ENCODE data around the gene TLR4. TPM values are rescaled to one million over a fixed set of nuclear protein-coding genes. Genes with fewer than 3 reads are reported as not detected.

Gene TLR4
- total RNA-seq, 2 donors from 2014 or later = 13.4 to 20.0 TPM

GRCh38 chr9:117682955-117683710, 21.1 kb upstream of the TLR4 start:
- Histone ChIP-seq H3K4me3 (no peak overlapping the region), H3K9me3 (no peaks in the 10 kb centered on the region), H3K4me1 (no peaks in the 10 kb centered on the region), H3K36me3 (no peaks in the 10 kb centered on the region), H3K27me3 (no peaks in the 10 kb centered on the region), H3K27ac (no peak overlapping the region)
- DNase-seq (ENCODE audit: low spot score) = no peak
- TF ChIP-seq, protein P1, sequence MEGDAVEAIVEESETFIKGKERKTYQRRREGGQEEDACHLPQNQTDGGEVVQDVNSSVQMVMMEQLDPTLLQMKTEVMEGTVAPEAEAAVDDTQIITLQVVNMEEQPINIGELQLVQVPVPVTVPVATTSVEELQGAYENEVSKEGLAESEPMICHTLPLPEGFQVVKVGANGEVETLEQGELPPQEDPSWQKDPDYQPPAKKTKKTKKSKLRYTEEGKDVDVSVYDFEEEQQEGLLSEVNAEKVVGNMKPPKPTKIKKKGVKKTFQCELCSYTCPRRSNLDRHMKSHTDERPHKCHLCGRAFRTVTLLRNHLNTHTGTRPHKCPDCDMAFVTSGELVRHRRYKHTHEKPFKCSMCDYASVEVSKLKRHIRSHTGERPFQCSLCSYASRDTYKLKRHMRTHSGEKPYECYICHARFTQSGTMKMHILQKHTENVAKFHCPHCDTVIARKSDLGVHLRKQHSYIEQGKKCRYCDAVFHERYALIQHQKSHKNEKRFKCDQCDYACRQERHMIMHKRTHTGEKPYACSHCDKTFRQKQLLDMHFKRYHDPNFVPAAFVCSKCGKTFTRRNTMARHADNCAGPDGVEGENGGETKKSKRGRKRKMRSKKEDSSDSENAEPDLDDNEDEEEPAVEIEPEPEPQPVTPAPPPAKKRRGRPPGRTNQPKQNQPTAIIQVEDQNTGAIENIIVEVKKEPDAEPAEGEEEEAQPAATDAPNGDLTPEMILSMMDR (IDR thresholded peaks at IDR 0.05) = no peak

DNA sequence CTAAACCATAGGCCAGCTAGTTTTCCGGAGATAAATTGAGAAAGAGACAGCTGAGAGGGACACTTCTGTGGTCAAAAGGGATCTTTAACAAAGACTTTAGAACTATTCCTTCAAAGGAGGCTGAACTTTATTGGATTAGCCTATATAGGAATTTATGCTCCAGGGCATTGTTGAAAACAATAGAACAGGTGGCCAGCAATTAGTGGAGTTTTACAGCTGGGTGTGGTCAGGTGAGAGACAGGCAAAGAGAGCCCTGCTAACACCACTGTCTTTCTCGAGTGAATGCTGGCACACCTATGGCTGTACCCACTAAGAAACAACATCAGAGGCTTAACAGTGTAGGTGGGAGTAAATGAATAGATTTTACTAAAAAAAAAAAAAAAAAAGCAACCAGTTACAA, 16.7 kb upstream of the TLR4 start:
- Histone ChIP-seq H3K36me3 (no peaks in the 10 kb centered on the region), H3K9me3 (no peaks in the 10 kb centered on the region), H3K4me1 (no peaks in the 10 kb centered on the region), H3K27ac (no peak overlapping the region), H3K27me3 (no peaks in the 10 kb centered on the region), H3K4me3 (no peak overlapping the region)
- DNase-seq (ENCODE audit: low spot score) = no peak
- TF ChIP-seq, protein P1 (IDR thresholded peaks at IDR 0.05) = no peak

- no peak overlapping the region for H3K27ac ChIP-seq
- H3K4me1 ChIP-seq = no peaks in the 10 kb centered on the region
- no peaks in the 10 kb centered on the region for H3K27me3 ChIP-seq
- H3K36me3 ChIP-seq = no peaks in the 10 kb centered on the region
- no peaks in the 10 kb centered on the region for H3K9me3 ChIP-seq
- DNase-seq (ENCODE audit: low spot score) = no peak
- TF ChIP-seq, protein P1 (IDR thresholded peaks at IDR 0.05) = no peak
- no peak overlapping the region for H3K4me3 ChIP-seq
Measured at GRCh38 chr9:117691367-117691766, 12.8 kb upstream of the TLR4 start.

GRCh38 chr9:117696154-117696553, 8.0 kb upstream of the TLR4 start:
- Histone ChIP-seq H3K27me3 (no peaks in the 10 kb centered on the region), H3K27ac (no peak overlapping the region), H3K36me3 (no peaks in the 10 kb centered on the region)

GRCh38 chr9:117697046-117697445, 7.2 kb upstream of the TLR4 start:
- DNase-seq (ENCODE audit: low spot score) = no peak
- Histone ChIP-seq H3K36me3 (no peaks in the 10 kb centered on the region), H3K27ac (no peak overlapping the region), H3K27me3 (no peaks in the 10 kb centered on the region), H3K4me3 (no peak overlapping the region), H3K4me1 (no peaks in the 10 kb centered on the region), H3K9me3 (no peaks in the 10 kb centered on the region)
- TF ChIP-seq, protein P1 (IDR thresholded peaks at IDR 0.05) = no peak

More at GRCh38 chr9:117696154-117696553, 8.0 kb upstream of the TLR4 start:
- no peak for DNase-seq (ENCODE audit: low spot score)
- Histone ChIP-seq H3K4me1 (no peaks in the 10 kb centered on the region), H3K9me3 (no peaks in the 10 kb centered on the region), H3K4me3 (no peak overlapping the region)
- TF ChIP-seq, protein P1 (IDR thresholded peaks at IDR 0.05) = no peak

DNA sequence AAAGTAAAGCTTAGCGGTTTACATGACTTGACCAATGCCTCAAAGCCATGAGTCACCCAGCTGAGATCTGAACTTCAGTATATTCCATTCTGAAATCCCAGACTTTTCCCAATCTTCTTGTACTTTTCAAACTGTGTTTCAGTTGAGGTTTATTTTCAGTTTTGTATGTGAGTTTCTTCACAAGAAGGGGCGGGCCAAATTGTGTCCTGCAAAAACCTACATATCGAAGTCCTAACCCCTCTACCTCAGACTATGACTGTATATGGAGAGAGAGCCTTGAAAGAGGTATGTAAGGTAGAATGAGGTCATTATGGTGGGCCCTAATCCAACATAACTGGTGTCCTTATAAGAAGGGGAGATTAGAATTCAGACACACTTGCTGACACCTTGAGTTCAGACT, 666 bp upstream of the TLR4 start:
- TF ChIP-seq, protein P1 (IDR thresholded peaks at IDR 0.05) = no peak
- Histone ChIP-seq H3K36me3 (peaks cover 4% of the 10 kb centered on the region), H3K27me3 (no peaks in the 10 kb centered on the region), H3K27ac (peak overlapping the region; percentile 83 to 84), H3K4me1 (peaks cover 0 to 11% of the 10 kb centered on the region in 2 donors), H3K9me3 (no peaks in the 10 kb centered on the region), H3K4me3 (peak overlapping the region; percentile 38 to 49)
- no peak for DNase-seq (ENCODE audit: low spot score)

Data from right atrium auricular region (tissue), 2 donors.